Testis (tissue), 2 donors: ENCODE results near the gene ROS1.

Experiments
- CTCF ChIP-seq, 3 experiments: fragments of 450-650 bp in 2 of 3; fragments of 200-600 bp in 1 of 3; sonication (generic) in 1 of 3; IDR thresholded peaks; one replicate each; pipeline ENCODE4 v1.5.1; 2016 to 2019; ENCODE audit warnings: antibody characterized with exemption in 3 of 3, mild to moderate bottlenecking in 2 of 3, moderate library complexity in 1 of 3
- POLR2A ChIP-seq: fragments of 450-650 bp; IDR thresholded peaks from one replicate; pipeline ENCODE4 v1.6.1; 2017; ENCODE audit warnings: antibody characterized with exemption, mild to moderate bottlenecking, moderate library complexity

- TF ChIP-seq CTCF (IDR thresholded peaks at IDR 0.05) (no peak), POLR2A (no peak)
Measured at GRCh38 chr6:117411474-117411873, 14.3 kb downstream of the ROS1 start.
